K562 (cell line): ENCODE data around the gene RTP5. TPM values are rescaled to one million over a fixed set of nuclear protein-coding genes. Genes with fewer than 3 reads are reported as not detected.

Experiments used
- ARNT ChIP-seq, 2 experiments: fragments of 450-650 bp; IDR thresholded peaks; 2 replicates each; pipeline ENCODE4 v1.6.1; 2016; ENCODE audit warnings: mild to moderate bottlenecking in 1 of 2
- EZH2 ChIP-seq: IDR thresholded peaks from 2 replicates; pipeline ENCODE4 v1.6.1; 2012; ENCODE audit warnings: low read depth, mild to moderate bottlenecking, inconsistent platforms, low read length, borderline replicate concordance
- FOXK1 ChIP-seq: sonication (generic); formaldehyde crosslinking; IDR thresholded peaks from 2 replicates; pipeline ENCODE4 v1.8.0; 2022; ENCODE audit warnings: missing genetic modification reagents, mild to moderate bottlenecking, borderline replicate concordance
- MGA ChIP-seq: fragments of 450-650 bp; IDR thresholded peaks from 2 replicates; pipeline ENCODE4 v1.6.1; 2016; ENCODE audit warnings: mild to moderate bottlenecking, moderate library complexity
- NFIX ChIP-seq: fragments of 250-450 bp; sonication (Bioruptor Pico); IDR thresholded peaks from 2 replicates; pipeline ENCODE4 v1.4.0; 2020; ENCODE audit warnings: low read depth, mild to moderate bottlenecking, moderate library complexity
- NFYB ChIP-seq: IDR thresholded peaks from 2 replicates; pipeline ENCODE4 v1.6.1; 2011; ENCODE audit warnings: mild to moderate bottlenecking, moderate library complexity; ENCODE audit not compliant: insufficient read length; ENCODE audit errors: extremely low read depth
- RBFOX2 ChIP-seq: fragments of 200-400 bp; formaldehyde crosslinking; IDR thresholded peaks from 2 replicates; pipeline ENCODE4 v1.6.1; 2017; ENCODE audit warnings: low read depth, mild to moderate bottlenecking, low read length, moderate library complexity
- THAP12 ChIP-seq: fragments of 250-450 bp; sonication (Bioruptor Pico); IDR thresholded peaks from 2 replicates; pipeline ENCODE4 v1.9.0; 2021; ENCODE audit warnings: mild to moderate bottlenecking, inconsistent platforms
- ZNF165 ChIP-seq: fragments of 250-450 bp; sonication (Bioruptor Pico); IDR thresholded peaks from 2 replicates; pipeline ENCODE4 v1.4.0; 2020; ENCODE audit warnings: borderline replicate concordance
- ZNF282 ChIP-seq: sonication (generic); formaldehyde crosslinking; IDR thresholded peaks from 2 replicates; pipeline ENCODE4 v1.8.1; 2023; ENCODE audit warnings: missing genetic modification reagents
- polyA plus RNA-seq, 8 experiments: library from polyadenylated mRNA; depleted of rRNA in 4 of 8; stranded (reverse) in 5 of 8; unstranded in 3 of 8; fragments of >200 nt; fragmentation: Nextera tagmentation in 2 of 8; fragmentation: Illumina TruSeq in 1 of 8; extraction: Ambion mirVana in 2 of 8; extraction: Trizol in 1 of 8; gene quantifications; 2 replicates each; pipeline versions ENCODE4 v1.2.1 to v1.2.3, GENCODE V29; 2011 to 2014; ENCODE audit warnings: inconsistent platforms in 1 of 8, missing spikeins in 1 of 8
- total RNA-seq, 7 experiments: library from RNA; depleted of rRNA in 6 of 7; stranded (reverse); fragments of >200 nt in 6 of 7; fragmentation: Illumina TruSeq in 2 of 7; extraction: Trizol in 2 of 7; gene quantifications; 2 replicates each; pipeline versions ENCODE4 v1.2.1 to v1.2.3, GENCODE V29; 2011 to 2021; ENCODE audit warnings: low replicate concordance in 1 of 7

Gene RTP5
- total and polyA plus RNA-seq, 9 of the 15 experiments (the other 6 are each of a cell fraction or from before 2014, with no cell fraction given) = not detected

- TF ChIP-seq MGA (peak; percentile 68), ARNT (IDR thresholded peaks at IDR 0.05) (0 out of 4 replicates have a peak, but pooled peaks of 1 of the 2 experiments have one; percentile 38), FOXK1 (CRISPR knock-in tag) (no peak), EZH2 (no peak), RBFOX2 (no peak), ZNF165 (CRISPR knock-in tag) (no peak), NFYB (no peak), NFIX (CRISPR knock-in tag) (no peak), THAP12 (CRISPR knock-in tag) (no peak), ZNF282 (CRISPR knock-in tag) (no peak)
These were observed 23.0 kb downstream of the RTP5 start (continued) for GRCh38 chr2:241892299-241893137.
